Erythroblast (primary cell): ENCODE results near the gene MYL10.
"Not testable (repeated sequence)": the region's sequence is repeated elsewhere in the genome, so short reads cannot be mapped to it uniquely, and the experiment has no call there.

ENCODE experiments used
- DNase-seq, 2 experiments: peaks; one replicate each; lab custom pipeline; 2025; lab: John Stamatoyannopoulos, UW
- GATA1 ChIP-seq: IDR thresholded peaks from 2 replicates; pipeline ENCODE4 v1.6.1; 2011; ENCODE audit warnings: low read depth, mild to moderate bottlenecking, control low read depth, low read length, moderate library complexity
- POLR2A ChIP-seq: IDR thresholded peaks from 2 replicates; pipeline ENCODE4 v1.6.1; 2011; ENCODE audit warnings: mild to moderate bottlenecking, low read length

The MYL10 gene

GRCh38 chr7:101620395-101620794 is 8.7 kb downstream of the MYL10 start:
- TF ChIP-seq GATA1 (no peak), POLR2A (no peak)
- DNase-seq, result no peak

DNA sequence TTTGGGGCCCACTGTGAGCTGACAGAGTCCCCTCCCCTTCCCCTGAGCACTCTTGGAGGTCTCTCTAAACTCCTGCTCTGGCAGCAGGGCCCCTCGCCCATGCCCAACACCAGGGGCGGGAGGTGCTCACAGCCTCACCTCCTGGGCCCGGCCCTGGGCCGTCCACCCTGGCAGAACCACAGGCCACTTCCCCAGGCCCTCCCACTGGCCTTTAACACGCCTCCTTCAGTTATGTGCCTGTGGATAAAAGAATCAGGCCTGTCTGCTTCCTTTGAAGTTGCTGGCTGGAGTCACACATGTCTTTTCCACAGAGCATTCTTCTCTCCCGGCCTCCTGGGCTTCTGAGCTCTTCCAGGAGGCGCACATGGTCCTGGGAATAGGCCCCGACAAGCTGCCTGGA is 10.2 kb downstream of the MYL10 start:
- no peak for TF ChIP-seq POLR2A
- no peak for TF ChIP-seq GATA1

DNA sequence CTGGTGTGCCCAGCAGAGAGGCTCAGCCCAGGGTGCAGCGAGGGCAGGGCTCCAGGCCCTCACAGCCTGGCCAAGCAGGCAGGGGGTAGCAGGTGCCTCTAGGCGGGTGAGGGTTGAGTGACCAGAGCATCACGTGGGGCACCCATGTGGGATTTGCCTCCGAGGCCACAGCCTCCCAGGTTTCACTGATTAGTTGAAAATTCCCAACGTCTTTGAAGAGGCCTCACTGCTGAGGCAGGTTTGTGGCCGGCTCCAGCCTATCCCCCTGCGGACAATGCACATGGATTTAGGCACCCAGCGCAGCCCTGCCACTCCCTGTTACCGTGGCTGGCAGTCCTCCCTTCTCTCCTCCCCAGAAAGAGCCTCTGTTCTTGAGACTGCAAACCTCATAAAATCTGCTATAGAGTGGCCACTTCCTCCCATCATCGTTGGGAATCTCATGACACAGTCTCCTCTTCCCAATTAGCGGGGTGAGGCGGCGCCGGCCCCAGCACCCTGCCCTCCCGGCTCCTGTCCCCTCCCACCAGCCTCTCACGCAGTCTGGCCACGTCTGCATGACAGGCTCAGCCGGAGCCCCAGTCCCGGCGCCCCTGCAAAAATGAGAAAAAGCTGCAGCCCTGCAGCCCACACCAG is 10.8 kb downstream of the MYL10 start:
- TF ChIP-seq GATA1 (no peak), POLR2A (no peak)
- DNase-seq, result no peak

More for the DNA sequence above, 10.2 kb downstream of the MYL10 start:
- no peak for DNase-seq

DNA sequence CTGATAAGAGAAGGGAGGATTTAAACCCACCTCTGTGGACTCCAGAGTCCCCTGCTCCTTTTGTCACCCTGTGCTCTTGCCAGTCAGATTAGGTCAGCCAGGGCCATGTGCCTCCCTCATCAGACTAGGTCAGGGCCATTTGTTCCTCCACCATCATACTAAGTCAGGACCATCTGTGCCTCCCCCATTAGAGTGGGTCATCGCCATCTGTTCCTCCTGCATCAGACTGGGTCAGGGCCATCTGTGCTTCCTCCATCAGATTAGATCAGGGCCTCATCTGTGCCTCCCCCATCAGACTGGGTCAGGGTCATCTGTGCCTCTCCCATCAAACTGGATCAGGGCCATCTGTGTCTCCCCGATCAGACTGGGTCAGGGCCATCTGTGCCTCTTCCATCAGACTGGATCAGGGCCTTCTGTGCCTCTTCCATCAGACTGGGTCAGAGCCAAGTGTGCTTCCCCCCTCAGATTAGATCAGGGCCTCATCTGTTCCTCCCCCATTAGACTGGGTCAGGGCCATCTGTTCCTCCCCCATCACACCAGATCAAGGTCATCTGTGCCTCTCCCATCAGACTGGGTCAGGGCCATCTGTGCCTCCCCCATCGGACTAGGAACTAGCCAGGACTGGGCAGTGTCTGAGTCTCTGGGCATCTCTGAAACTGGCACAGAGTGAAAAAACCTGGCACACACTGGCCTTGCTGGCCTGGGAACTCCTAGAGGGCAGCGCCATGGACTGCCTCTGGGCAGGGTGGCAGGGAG is 11.5 kb downstream of the MYL10 start:
- TF ChIP-seq GATA1, result no peak
- no peak for TF ChIP-seq POLR2A
- DNase-seq, result no peak

- DNase-seq, result no peak
- TF ChIP-seq POLR2A (no peak), GATA1 (no peak)
These were observed 13.7 kb downstream of the MYL10 start for GRCh38 chr7:101615446-101615845.

GRCh38 chr7:101614939-101615302 is 14.2 kb downstream of the MYL10 start:
- DNase-seq, result no peak
- TF ChIP-seq POLR2A, result no peak
- TF ChIP-seq GATA1, result no peak

- TF ChIP-seq POLR2A, result no peak
- TF ChIP-seq GATA1, result no peak
- no peak for DNase-seq
These were observed 14.8 kb downstream of the MYL10 start for GRCh38 chr7:101614098-101614938.

GRCh38 chr7:101612885-101613515 is 16.1 kb downstream of the MYL10 start:
- no peak for DNase-seq
- TF ChIP-seq POLR2A, result no peak
- no peak for TF ChIP-seq GATA1

GRCh38 chr7:101608772-101609713 is 20.1 kb downstream of the MYL10 start:
- no peak for DNase-seq
- no peak for TF ChIP-seq POLR2A
- TF ChIP-seq GATA1, result no peak

DNA sequence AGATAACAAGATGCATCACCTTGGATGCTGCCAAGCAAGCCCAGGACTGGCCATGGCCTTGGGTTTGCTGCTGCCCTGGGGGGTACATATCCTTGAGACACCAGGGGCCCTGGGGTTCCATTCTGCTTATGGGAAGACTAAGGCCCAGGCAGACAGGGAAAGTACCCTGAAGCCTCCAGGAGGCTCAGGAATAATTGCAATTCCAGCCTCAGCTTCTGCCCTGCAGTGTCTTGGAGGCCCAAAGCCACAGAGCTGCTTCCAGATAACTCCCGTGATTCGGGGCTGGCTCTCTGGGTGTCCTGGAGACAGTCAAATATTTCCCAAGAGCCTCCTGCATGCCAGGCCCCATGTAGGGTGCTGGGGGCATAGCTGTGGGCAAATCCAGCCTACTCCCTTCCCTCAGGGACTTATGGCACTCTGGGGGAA is 22.6 kb downstream of the MYL10 start:
- TF ChIP-seq POLR2A, result no peak
- no peak for TF ChIP-seq GATA1
- DNase-seq, result no peak

DNA sequence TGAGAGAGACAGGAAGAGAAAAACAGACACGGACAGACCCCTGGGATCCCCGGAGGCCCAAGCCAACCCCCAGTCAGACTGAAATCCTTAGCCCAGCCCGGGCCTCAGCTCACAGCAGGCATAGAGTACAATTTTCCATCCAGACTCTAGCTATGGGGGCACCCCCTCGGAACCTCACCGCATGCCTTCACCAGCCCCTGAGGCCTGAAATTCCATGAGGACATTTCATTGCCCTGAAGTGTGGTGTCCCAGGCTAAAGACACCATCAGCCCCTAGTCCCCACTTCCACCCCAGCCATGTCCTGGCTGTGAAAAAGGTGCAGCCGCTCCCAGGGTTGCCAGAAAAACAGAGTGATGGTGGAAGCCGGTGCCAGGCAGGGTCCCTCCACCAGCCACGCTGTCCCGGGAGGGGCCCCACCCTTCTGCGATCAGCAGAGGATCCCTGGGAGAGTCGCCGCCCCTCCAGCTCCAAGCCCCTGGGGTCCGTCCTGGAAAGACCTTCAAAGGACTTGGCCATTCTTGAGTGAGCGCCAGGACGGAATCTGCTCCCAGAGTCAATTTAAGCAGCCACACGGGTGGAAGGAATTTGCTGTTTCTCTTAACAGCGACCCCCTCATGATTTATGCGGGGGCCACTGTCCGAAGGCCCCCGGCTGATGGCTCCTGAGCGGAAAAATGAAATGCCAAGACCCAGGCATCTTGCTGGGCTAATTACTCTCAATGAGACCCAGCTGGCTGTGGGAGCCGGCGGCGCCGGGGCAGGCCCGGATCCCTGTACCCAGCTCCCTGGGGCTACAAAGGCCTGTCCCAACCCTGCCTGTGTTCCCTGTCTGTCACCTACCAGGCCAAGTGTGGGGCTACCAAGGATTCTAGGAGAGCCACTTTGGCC is 23.2 kb downstream of the MYL10 start:
- DNase-seq, result no peak
- no peak for TF ChIP-seq POLR2A
- no peak for TF ChIP-seq GATA1

- not testable (repeated sequence) for DNase-seq
These were observed 24.2 kb downstream of the MYL10 start for GRCh38 chr7:101604934-101605332.
